Subcutaneous abdominal adipose tissue (tissue), 5 donors: Measurements from ENCODE around the gene PAM.
A peak's percentile ranks its signal among the peaks of the same experiment; 100 is the strongest.

ENCODE experiments used
- H3K27ac ChIP-seq: one replicate; pipeline ENCODE4 v1.7.0; 2013; ENCODE audit warnings: low read depth, mild to moderate bottlenecking, inconsistent platforms, low read length, moderate library complexity
- H3K27me3 ChIP-seq, 5 donors: one replicate each; pipeline ENCODE4 v1.7.0; 2013; ENCODE audit warnings: low read length in 5 of 5, inconsistent platforms in 1 of 5; ENCODE audit not compliant: control insufficient read depth in 5 of 5, insufficient read depth in 4 of 5
- H3K36me3 ChIP-seq, 5 donors: one replicate each; pipeline ENCODE4 v1.7.0; 2013; ENCODE audit warnings: low read length in 5 of 5; ENCODE audit not compliant: control insufficient read depth in 5 of 5, insufficient read depth in 5 of 5
- H3K4me1 ChIP-seq, 5 donors: one replicate each; pipeline ENCODE4 v1.7.0; 2013; ENCODE audit warnings: low read length in 5 of 5, mild to moderate bottlenecking in 3 of 5, moderate library complexity in 1 of 5; ENCODE audit not compliant: control insufficient read depth in 5 of 5, insufficient read depth in 5 of 5
- H3K4me3 ChIP-seq, 5 donors: one replicate each; pipeline ENCODE4 v1.7.0; 2013; ENCODE audit warnings: low read length in 5 of 5, low read depth in 1 of 5
- H3K9ac ChIP-seq, 5 donors: one replicate each; pipeline ENCODE4 v1.7.0; 2013; ENCODE audit warnings: low read length in 5 of 5, mild to moderate bottlenecking in 4 of 5, moderate library complexity in 3 of 5
- H3K9me3 ChIP-seq, 5 donors: one replicate each; pipeline ENCODE4 v1.7.0; 2013; ENCODE audit warnings: low read length in 5 of 5; ENCODE audit not compliant: control insufficient read depth in 5 of 5
- donor health status: healthy.
- donor health status: healthy.
- donor health status: healthy.
- donor health status: healthy.
- donor health status: healthy.

PAM gene

GRCh38 chr5:102918986-102919610, 164.0 kb downstream of the PAM start:
- H3K4me3 ChIP-seq: no peak overlapping the region

DNA sequence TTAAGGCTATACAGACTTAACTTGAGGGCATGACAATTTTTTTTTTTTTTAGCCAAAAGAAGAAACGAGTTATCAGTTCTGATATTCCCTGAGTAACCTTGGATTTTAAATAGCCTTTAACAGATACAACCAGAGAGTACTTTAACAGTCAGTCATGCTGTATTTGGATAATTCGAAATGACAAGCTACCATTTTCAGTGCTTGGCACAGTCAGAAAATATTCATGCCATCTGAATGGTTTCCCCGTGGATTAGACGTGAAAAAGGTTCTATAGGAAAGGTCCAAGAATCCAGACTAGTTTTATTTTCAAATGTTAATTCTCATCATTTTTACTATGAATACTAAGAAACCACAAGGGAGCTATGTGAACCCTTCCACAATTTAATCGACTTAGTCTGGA, 165.7 kb downstream of the PAM start:
- Histone ChIP-seq H3K4me3 (no peak overlapping the region), H3K9me3 (no peaks in the 10 kb centered on the region)

More at GRCh38 chr5:102918986-102919610, 164.0 kb downstream of the PAM start:
- no peak overlapping the region for H3K27ac ChIP-seq
- H3K9me3 ChIP-seq: no peaks in the 10 kb centered on the region
- H3K4me1 ChIP-seq: peaks cover 2 to 28% (median 18%) of the 10 kb centered on the region in 5 donors
- H3K27me3 ChIP-seq: no peaks in the 10 kb centered on the region
- no peak overlapping the region for H3K9ac ChIP-seq
- H3K36me3 ChIP-seq: peaks cover 0 to 8% (median 3%) of the 10 kb centered on the region in 5 donors

GRCh38 chr5:102921341-102922044, 166.4 kb downstream of the PAM start:
- Histone ChIP-seq H3K9ac (no peak overlapping the region), H3K27ac (no peak overlapping the region), H3K27me3 (no peaks in the 10 kb centered on the region), H3K36me3 (peaks cover 0 to 8% (median 5%) of the 10 kb centered on the region in 5 donors), H3K9me3 (no peaks in the 10 kb centered on the region), H3K4me3 (no peak overlapping the region), H3K4me1 (peaks cover 2 to 28% (median 18%) of the 10 kb centered on the region in 5 donors)

More for the DNA sequence above, 165.7 kb downstream of the PAM start:
- no peak overlapping the region for H3K27ac ChIP-seq
- peaks cover 0 to 6% (median 4%) of the 10 kb centered on the region in 5 donors for H3K36me3 ChIP-seq
- H3K27me3 ChIP-seq: no peaks in the 10 kb centered on the region
- H3K9ac ChIP-seq: no peak overlapping the region
- H3K4me1 ChIP-seq: peaks cover 2 to 28% (median 18%) of the 10 kb centered on the region in 5 donors

DNA sequence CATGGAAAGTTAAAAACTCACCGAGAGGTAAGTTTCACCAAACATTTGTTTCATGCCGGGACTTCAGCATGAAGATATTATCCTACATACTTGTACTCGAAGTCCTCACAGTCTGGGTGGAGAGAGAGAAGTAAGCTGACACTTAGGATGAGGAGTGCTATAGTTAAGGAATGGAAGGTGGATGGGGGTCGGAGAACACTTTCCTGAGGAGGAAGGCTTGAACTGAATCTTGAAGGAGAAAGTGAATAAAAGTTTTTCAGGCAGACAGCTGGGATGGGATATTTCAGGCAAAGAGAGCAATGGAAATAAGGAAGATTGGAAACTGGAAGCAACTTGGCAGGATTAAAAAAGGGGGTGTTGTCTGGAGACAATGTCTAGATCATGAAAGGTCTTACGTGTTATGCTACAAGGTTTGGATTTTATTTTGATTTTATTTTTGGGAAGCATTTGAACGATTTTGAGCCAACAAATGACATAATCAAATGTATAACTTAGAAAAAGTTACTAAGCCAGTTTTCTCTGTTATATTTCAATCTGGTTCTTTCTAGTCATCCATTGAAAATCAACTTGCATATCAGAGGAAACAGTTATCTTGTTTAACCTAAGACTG, 167.1 kb downstream of the PAM start:
- peaks cover 2 to 28% (median 18%) of the 10 kb centered on the region in 5 donors for H3K4me1 ChIP-seq

DNA sequence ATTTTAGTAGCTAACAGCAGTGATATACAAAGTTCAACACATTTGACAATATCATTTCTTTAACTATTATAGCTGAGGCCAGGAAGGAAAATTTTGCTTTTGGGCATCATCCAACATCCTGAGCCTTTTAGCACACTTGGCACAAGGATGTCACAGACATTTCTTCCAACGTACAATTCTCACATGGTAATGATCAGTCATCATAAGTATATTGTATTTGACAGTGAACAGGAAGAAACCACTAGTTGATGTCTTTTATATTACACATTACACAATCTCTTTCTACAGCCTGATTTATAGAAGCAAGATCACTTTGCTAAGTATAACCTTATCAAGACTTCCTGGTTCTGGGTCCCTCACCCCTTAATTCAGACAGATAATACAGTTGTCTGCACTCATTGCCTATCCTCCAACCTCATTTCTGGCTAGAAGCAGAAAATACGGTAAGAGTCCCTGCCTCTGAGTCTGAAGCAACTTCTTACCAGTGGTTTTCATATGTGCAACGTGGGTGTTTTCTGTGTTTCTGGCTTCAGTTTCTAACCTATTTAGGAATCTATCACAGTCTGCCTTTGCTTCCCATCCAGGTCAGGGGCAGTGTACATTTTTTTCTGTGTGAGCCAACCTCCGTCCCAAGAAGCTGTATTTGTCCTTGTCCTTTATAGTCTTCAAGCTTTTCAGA, 167.8 kb downstream of the PAM start:
- peak overlapping the region; percentile 45 for H3K27ac ChIP-seq

More for the DNA sequence above, 167.1 kb downstream of the PAM start:
- no peak overlapping the region for H3K9ac ChIP-seq
- no peaks in the 10 kb centered on the region for H3K9me3 ChIP-seq
- H3K36me3 ChIP-seq: peaks cover 7 to 15% (median 12%) of the 10 kb centered on the region in 5 donors
- no peak overlapping the region for H3K4me3 ChIP-seq
- H3K27ac ChIP-seq: peak overlapping the region; percentile 45
- H3K27me3 ChIP-seq: no peaks in the 10 kb centered on the region

DNA sequence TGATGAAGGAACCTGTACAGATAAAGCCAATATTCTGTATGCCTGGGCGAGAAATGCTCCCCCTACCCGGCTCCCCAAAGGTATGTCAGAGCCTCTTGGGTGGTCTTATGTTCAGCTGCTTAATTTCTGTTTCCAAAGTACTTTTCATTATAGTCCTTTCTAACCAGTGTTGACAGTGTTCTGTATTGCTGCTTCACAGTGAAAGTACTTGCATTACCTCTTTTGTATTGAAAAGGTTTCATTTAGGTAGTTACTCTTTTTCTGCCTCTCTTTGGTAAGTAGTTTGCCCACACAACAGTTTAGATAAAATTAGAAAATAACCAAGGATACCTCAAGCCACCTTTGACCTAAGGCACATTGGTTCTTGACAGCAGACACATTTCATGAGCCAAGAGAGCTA, 169.9 kb downstream of the PAM start:
- Histone ChIP-seq H3K4me1 (peaks cover 2 to 21% (median 18%) of the 10 kb centered on the region in 5 donors), H3K27me3 (no peaks in the 10 kb centered on the region), H3K9me3 (no peaks in the 10 kb centered on the region), H3K27ac (no peak overlapping the region), H3K4me3 (no peak overlapping the region), H3K9ac (no peak overlapping the region), H3K36me3 (peaks cover 9 to 22% (median 14%) of the 10 kb centered on the region in 5 donors)

More for the DNA sequence above, 167.8 kb downstream of the PAM start:
- peaks cover 2 to 22% (median 18%) of the 10 kb centered on the region in 5 donors for H3K4me1 ChIP-seq
- H3K27me3 ChIP-seq: no peaks in the 10 kb centered on the region
- no peak overlapping the region for H3K9ac ChIP-seq
- peak overlapping the region in 1 of 5 donors; percentile 17 for H3K4me3 ChIP-seq
- no peaks in the 10 kb centered on the region for H3K9me3 ChIP-seq
- H3K36me3 ChIP-seq: peaks cover 9 to 19% (median 14%) of the 10 kb centered on the region in 5 donors

- H3K27ac ChIP-seq: no peak overlapping the region
- no peak overlapping the region for H3K4me3 ChIP-seq
- H3K9ac ChIP-seq: no peak overlapping the region
- H3K36me3 ChIP-seq: peaks cover 9 to 22% (median 15%) of the 10 kb centered on the region in 5 donors
- no peaks in the 10 kb centered on the region for H3K9me3 ChIP-seq
- peaks cover 2 to 17% (median 14%) of the 10 kb centered on the region in 5 donors for H3K4me1 ChIP-seq
- H3K27me3 ChIP-seq: no peaks in the 10 kb centered on the region
These were observed 171.9 kb downstream of the PAM start for GRCh38 chr5:102927007-102927406.

GRCh38 chr5:102930244-102930643, 175.1 kb downstream of the PAM start:
- Histone ChIP-seq H3K27ac (no peak overlapping the region), H3K9ac (no peak overlapping the region), H3K9me3 (no peaks in the 10 kb centered on the region), H3K36me3 (peaks cover 17 to 29% (median 22%) of the 10 kb centered on the region in 5 donors), H3K4me1 (no peaks in the 10 kb centered on the region), H3K27me3 (no peaks in the 10 kb centered on the region), H3K4me3 (no peak overlapping the region)

- no peak overlapping the region for H3K4me3 ChIP-seq
- H3K27ac ChIP-seq: no peak overlapping the region
- no peaks in the 10 kb centered on the region for H3K9me3 ChIP-seq
- H3K36me3 ChIP-seq: peaks cover 17 to 25% (median 20%) of the 10 kb centered on the region in 5 donors
- no peaks in the 10 kb centered on the region for H3K27me3 ChIP-seq
- no peak overlapping the region for H3K9ac ChIP-seq
- H3K4me1 ChIP-seq: no peaks in the 10 kb centered on the region
These were observed 176.1 kb downstream of the PAM start for GRCh38 chr5:102931085-102931725.
